ENCODE results near the gene IKZF3.

DNA sequence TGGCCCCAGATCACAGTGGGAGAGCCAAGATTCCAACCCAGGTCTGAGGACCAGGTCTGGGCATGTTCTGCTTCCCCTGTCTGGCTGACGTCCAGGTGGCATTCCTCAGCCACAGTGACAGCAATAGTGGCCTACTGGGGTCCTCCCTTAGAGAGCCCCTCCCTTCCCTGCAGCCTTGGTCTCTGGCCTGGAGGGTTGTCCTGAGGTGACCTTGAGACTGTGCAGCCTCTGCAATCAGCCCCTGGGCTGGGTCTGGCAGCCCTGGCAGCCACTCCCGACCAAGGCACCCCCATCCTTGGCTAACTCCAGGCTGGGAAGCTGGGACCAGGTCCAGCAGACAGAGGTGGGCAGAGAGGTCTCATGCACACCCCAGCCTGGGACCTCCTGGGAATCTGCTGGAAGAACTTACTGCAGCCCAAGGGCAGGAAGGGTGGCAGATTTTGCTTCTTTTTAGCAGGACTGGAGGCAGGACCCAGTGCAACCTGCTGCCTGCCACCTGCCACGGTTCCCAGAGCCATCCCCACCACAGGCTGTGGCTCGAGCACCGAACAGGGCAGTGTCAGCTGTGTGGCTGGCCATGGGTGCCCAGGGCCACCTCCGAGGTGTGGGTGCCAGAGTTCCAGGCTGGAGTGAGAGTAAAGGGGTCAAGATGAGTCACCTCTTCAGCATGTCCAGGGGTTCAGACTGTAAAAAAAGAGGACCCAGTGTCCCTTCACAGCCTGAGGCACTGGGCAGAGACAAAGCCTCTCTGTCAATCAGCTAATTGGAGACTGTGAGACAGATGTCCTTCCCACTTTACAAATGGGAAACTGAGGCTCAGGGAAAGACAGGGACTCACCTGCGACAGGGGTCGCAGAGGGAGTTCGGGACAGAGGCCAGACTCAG is 113.7 kb downstream of the IKZF3 start:
- TF ChIP-seq EZH2 (IDR thresholded peaks at IDR 0.05): no peak
- TF ChIP-seq POLR2AphosphoS5 (IDR thresholded peaks at IDR 0.05; ENCODE audit: borderline replicate concordance, low read depth, low read length): no peak
- no peak for TF ChIP-seq FOXP2 (optimal IDR thresholded peaks at IDR 0.05; ENCODE audit: control extremely low read depth, extremely low read length, insufficient read depth)

Measured in SK-N-MC (cell line).